PC-3 (cell line): ENCODE results near the gene ESF1. TPM values are rescaled to one million over a fixed set of nuclear protein-coding genes. Genes with fewer than 3 reads are reported as not detected.

ENCODE experiments used
- ATAC-seq: fragments of 200-7000 bp; cut with Tn5 transposase; 2 replicates; pipeline ENCODE4 v1.9.1; 2020; ENCODE audit warnings: mild to moderate bottlenecking, moderate library complexity
- BruUV-seq: library from RNA; stranded (reverse); fragments of 400-500 nt; replicated peaks from 2 replicates; lab custom pipeline; 2021; lab: Mats Ljungman, UMichigan
- CTCF ChIA-PET: fragments of 300-600 bp; sonication (Branson Sonifier 250); formaldehyde crosslinking; loops from one replicate; lab custom pipeline; 2022; ENCODE audit warnings: antibody characterized with exemption; lab: Charles Lee
- POLR2A ChIA-PET: fragments of 300-600 bp; sonication (Branson Sonifier 250); formaldehyde crosslinking; loops from one replicate; lab custom pipeline; 2022; ENCODE audit warnings: antibody characterized with exemption; ENCODE audit not compliant: unreplicated experiment; lab: Charles Lee
- DNase-seq: peaks from one replicate; pipeline ENCODE4 v3.0.0-alpha.2; 2015
- H2AFZ ChIP-seq: fragments of 300-600 bp; sonication (generic); 2 replicates; pipeline ENCODE4 v1.6.0; 2016; ENCODE audit warnings: antibody characterized with exemption, low read length
- H3F3A ChIP-seq: fragments of 300-600 bp; sonication (generic); one replicate; pipeline ENCODE4 v1.6.0; 2017; ENCODE audit warnings: antibody characterized with exemption, low read length, control low read depth, mild to moderate bottlenecking; ENCODE audit not compliant: unreplicated experiment
- H3K27ac ChIP-seq: fragments of 300-600 bp; sonication (generic); 2 replicates; pipeline ENCODE4 v1.5.1; 2016; ENCODE audit warnings: mild to moderate bottlenecking, low read length
- H3K27me3 ChIP-seq: fragments of 300-600 bp; sonication (generic); 2 replicates; pipeline ENCODE4 v1.6.1; 2016; ENCODE audit warnings: low read length, mixed read lengths
- H3K36me3 ChIP-seq: fragments of 300-600 bp; sonication (generic); 2 replicates; pipeline ENCODE4 v1.6.1; 2016; ENCODE audit warnings: low read depth, mixed run types, low read length, mixed read lengths
- H3K4me1 ChIP-seq: fragments of 300-600 bp; sonication (generic); 2 replicates; pipeline ENCODE4 v1.5.1; 2016; ENCODE audit warnings: low read length; ENCODE audit not compliant: insufficient read depth
- H3K4me2 ChIP-seq: fragments of 300-600 bp; sonication (generic); 2 replicates; pipeline ENCODE4 v1.6.0; 2016; ENCODE audit warnings: low read length
- H3K4me3 ChIP-seq: fragments of 300-600 bp; sonication (generic); 2 replicates; pipeline ENCODE4 v1.5.1; 2016; ENCODE audit warnings: mild to moderate bottlenecking, low read length, mixed read lengths
- H3K79me2 ChIP-seq: fragments of 300-600 bp; sonication (generic); 2 replicates; pipeline ENCODE4 v1.6.1; 2017; ENCODE audit warnings: low read length, mixed read lengths
- H3K9ac ChIP-seq: fragments of 300-600 bp; sonication (generic); 2 replicates; pipeline ENCODE4 v1.6.0; 2016; ENCODE audit warnings: mild to moderate bottlenecking, low read length
- H3K9me2 ChIP-seq: fragments of 300-600 bp; sonication (generic); replicated peaks from 2 replicates; pipeline ENCODE4 v1.6.1; 2016; ENCODE audit warnings: mixed run types, low read length, mixed read lengths
- H3K9me3 ChIP-seq: fragments of 300-600 bp; sonication (generic); 2 replicates; pipeline ENCODE4 v1.6.1; 2016; ENCODE audit warnings: low read length, mixed read lengths
- H4K20me1 ChIP-seq: fragments of 300-600 bp; sonication (generic); 2 replicates; pipeline ENCODE4 v1.6.1; 2016; ENCODE audit warnings: low read length, mixed read lengths
- EZH2 ChIP-seq: fragments of 300-600 bp; sonication (generic); IDR thresholded peaks from one replicate; pipeline ENCODE4 v1.6.1; 2017; ENCODE audit warnings: antibody characterized with exemption, mild to moderate bottlenecking, low read length; ENCODE audit not compliant: unreplicated experiment
- EZH2phosphoT487 ChIP-seq: fragments of 300-600 bp; sonication (generic); IDR thresholded peaks from 2 replicates; pipeline ENCODE4 v1.6.1; 2018; ENCODE audit warnings: mild to moderate bottlenecking, antibody characterized with exemption, low read length, borderline replicate concordance
- intact Hi-C: fragments of 100-400 bp; cut with micrococcal nuclease; formaldehyde crosslinking; loops from 2 replicates; pipeline ENCODE4 v1.9.0; 2023
- total RNA-seq: library from RNA; depleted of rRNA; stranded (reverse); fragments of >200 nt; gene quantifications from 2 replicates; pipeline ENCODE4 v1.2.3, GENCODE V29; 2014
- TF ChIP-seq, protein P1 (sequence below): fragments of 300-600 bp; sonication (generic); conservative IDR thresholded peaks from 2 replicates; pipeline ENCODE4 v1.5.1; 2017; ENCODE audit warnings: antibody characterized with exemption, low read depth, mild to moderate bottlenecking, low read length

ESF1 gene
- total RNA-seq, 1 experiment from 2014 or later: 13.7 TPM

DNA sequence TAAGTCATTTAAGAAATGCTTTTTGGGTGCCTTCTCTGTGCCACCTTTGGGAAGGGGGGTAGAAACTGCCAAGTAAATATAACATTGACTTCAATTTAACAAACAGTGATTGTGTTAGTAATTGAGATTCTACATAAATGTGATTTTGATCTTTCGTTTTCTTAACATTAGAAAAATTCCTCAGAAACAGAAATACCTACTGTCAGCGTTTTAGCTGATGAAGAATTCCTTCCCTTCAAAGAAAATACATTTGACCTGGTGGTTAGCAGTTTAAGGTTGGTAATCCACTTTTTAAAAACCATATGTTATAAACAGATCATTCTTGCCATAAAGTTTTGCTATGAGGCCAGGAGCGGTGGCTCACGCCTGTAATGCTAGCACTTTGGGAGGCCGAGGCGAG is 9.9 kb upstream of the ESF1 start:
- Histone ChIP-seq H3K27me3 (no peaks in the 10 kb centered on the region), H3K36me3 (peaks cover 80% of the 10 kb centered on the region), H3K4me2 (no peak overlapping the region), H3K9ac (no peak overlapping the region), H3K79me2 (peaks cover 5% of the 10 kb centered on the region; the same call in 1 of the 2 replicates), H3K9me3 (no peaks in the 10 kb centered on the region), H3K4me3 (no peak overlapping the region), H4K20me1 (no peaks in the 10 kb centered on the region), H3F3A (no peaks in the 10 kb centered on the region), H3K9me2 (no peaks in the 10 kb centered on the region), H2AFZ (no peak overlapping the region), H3K4me1 (no peaks in the 10 kb centered on the region), H3K27ac (no peak overlapping the region)
- POLR2A ChIA-PET: no interaction called here
- TF ChIP-seq EZH2 (no peak), EZH2phosphoT487 (no peak)
- TF ChIP-seq, protein P1, sequence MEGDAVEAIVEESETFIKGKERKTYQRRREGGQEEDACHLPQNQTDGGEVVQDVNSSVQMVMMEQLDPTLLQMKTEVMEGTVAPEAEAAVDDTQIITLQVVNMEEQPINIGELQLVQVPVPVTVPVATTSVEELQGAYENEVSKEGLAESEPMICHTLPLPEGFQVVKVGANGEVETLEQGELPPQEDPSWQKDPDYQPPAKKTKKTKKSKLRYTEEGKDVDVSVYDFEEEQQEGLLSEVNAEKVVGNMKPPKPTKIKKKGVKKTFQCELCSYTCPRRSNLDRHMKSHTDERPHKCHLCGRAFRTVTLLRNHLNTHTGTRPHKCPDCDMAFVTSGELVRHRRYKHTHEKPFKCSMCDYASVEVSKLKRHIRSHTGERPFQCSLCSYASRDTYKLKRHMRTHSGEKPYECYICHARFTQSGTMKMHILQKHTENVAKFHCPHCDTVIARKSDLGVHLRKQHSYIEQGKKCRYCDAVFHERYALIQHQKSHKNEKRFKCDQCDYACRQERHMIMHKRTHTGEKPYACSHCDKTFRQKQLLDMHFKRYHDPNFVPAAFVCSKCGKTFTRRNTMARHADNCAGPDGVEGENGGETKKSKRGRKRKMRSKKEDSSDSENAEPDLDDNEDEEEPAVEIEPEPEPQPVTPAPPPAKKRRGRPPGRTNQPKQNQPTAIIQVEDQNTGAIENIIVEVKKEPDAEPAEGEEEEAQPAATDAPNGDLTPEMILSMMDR: no peak
- no TSS peak for BruUV-seq
- CTCF ChIA-PET: no interaction called here
- no peak for ATAC-seq
- intact Hi-C loops: no loop called here
- no peak for DNase-seq

DNA sequence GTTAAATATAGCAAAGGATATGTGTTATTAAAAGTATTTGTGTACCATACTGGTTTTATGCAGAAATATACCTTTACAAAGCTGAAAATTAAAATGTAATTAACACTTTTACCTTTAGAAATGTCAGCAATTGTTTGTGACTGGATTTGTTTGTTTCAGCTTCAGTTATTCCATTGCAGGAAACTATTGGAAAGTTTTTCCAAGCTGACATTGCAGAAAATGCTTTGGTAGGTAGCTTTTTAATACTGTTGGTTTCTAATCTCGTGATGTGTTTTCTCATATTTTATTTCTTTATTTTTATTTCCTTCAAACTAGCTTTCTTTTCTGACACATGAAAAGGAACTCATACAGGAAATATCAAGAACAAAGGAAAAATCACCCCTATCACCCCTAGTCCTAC is 8.3 kb upstream of the ESF1 start:
- POLR2A ChIA-PET: no interaction called here
- H3K27ac ChIP-seq: no peak overlapping the region
- H3K9me2 ChIP-seq: no peaks in the 10 kb centered on the region
- DNase-seq: no peak
- H3F3A ChIP-seq: no peaks in the 10 kb centered on the region
- H4K20me1 ChIP-seq: no peaks in the 10 kb centered on the region
- H3K9ac ChIP-seq: no peak overlapping the region
- no peaks in the 10 kb centered on the region for H3K9me3 ChIP-seq
- no peak overlapping the region for H2AFZ ChIP-seq
- ATAC-seq: no peak
- CTCF ChIA-PET: no interaction called here
- no peak overlapping the region for H3K4me3 ChIP-seq
- intact Hi-C loops: no loop called here
- H3K4me2 ChIP-seq: no peak overlapping the region
- no peaks in the 10 kb centered on the region for H3K27me3 ChIP-seq
- TF ChIP-seq, protein P1: no peak
- no peak for TF ChIP-seq EZH2
- no peak for TF ChIP-seq EZH2phosphoT487
- peaks cover 78% of the 10 kb centered on the region for H3K36me3 ChIP-seq
- H3K4me1 ChIP-seq: no peaks in the 10 kb centered on the region
- BruUV-seq: no TSS peak
- peaks cover 7% of the 10 kb centered on the region for H3K79me2 ChIP-seq

DNA sequence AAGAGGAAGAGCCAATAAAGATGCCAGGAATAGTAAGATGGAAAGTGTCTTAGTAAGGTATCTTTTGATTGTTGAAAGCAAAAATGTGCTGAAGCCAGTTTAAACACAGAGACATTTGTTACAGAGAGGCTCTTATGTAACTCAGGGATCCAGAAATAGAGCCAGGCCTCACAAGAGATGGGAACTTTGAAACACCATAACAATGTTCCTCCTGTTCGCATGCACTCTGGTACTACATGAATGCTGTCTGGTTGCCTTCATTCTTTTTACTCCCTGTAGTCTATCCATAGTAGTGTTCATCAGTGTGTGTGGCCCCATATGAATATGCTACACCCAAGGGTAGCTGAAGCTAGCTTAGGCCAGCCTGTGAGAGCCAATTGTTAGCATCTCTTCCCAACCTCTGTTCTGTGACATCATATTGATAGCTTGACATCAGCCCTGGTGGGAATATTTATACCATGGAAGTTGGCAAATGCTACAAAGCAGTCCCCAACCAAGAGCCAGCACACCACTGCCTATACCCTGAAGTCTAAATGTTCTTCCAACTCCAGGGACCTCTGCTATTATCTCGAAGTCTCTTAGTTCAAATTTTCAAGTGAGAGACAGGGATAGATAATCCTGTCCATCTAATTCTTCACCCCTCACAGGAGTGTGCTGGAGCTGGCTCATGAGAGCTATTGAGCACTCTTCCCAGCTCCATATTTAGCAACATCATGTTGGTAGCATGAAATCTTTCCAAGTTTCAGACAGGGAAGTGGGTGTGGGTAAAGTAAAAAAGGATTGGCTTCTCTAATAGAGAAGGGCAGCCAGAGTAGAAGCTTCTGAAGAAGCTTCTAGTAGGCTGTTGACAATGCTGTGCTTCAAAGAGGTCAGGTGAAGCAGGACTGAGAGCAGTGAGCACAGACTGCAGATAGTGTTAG is 7.1 kb upstream of the ESF1 start:
- H3K9me3 ChIP-seq: no peaks in the 10 kb centered on the region
- BruUV-seq: no TSS peak
- peaks cover 19% of the 10 kb centered on the region for H3K79me2 ChIP-seq
- ChIA-PET POLR2A (no interaction called here), CTCF (no interaction called here)
- no peaks in the 10 kb centered on the region for H3K27me3 ChIP-seq
- H3K36me3 ChIP-seq: peaks cover 78% of the 10 kb centered on the region
- no peak overlapping the region for H3K4me3 ChIP-seq
- no peaks in the 10 kb centered on the region for H4K20me1 ChIP-seq
- no peak overlapping the region for H3K4me2 ChIP-seq
- peaks cover 6% of the 10 kb centered on the region for H3K4me1 ChIP-seq
- H2AFZ ChIP-seq: no peak overlapping the region
- ATAC-seq (no peak), DNase-seq (no peak)
- no peaks in the 10 kb centered on the region for H3K9me2 ChIP-seq
- intact Hi-C loops: no loop called here
- no peak overlapping the region for H3K9ac ChIP-seq
- TF ChIP-seq, protein P1: no peak
- TF ChIP-seq EZH2phosphoT487 (no peak), EZH2 (no peak)
- no peak overlapping the region for H3K27ac ChIP-seq
- H3F3A ChIP-seq: no peaks in the 10 kb centered on the region
